Femur (tissue), 1 donor: ENCODE results near the gene AGBL4.

Source experiments
- DNase-seq: peaks from one replicate; pipeline ENCODE4 v3.0.0-alpha.2; 2017

Gene AGBL4

DNA sequence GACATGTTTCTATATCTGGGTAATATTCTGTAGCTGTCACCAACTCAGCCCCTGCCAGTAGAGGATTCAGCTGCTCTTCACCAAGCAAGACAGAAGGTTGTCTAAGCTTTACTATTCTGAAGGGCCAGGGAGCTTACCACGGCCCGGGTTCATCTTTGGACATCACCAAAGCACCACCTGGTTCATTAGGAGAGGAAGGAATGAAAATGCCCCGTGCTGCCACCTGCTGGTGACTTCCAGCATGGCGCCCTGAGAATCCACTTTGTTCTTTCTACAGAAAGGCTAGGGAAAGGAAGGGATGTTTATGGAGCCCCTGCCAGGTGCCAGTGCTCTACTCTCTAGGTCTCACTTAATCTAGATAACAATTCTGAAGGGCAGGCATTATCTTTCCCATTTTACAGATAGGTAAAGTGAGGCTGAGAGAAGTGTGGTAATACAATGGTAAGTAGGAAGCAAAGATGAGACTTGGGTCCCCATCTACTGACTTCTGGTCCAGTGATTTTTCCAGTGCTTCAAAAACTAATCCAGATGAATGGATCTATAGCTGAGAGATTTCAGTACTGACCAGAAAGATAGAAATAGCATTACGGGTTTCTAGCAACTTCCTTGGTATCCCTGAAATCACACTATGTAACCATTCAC is 1326.6 kb downstream of the AGBL4 start:
- DNase-seq = peak; percentile 51

DNA sequence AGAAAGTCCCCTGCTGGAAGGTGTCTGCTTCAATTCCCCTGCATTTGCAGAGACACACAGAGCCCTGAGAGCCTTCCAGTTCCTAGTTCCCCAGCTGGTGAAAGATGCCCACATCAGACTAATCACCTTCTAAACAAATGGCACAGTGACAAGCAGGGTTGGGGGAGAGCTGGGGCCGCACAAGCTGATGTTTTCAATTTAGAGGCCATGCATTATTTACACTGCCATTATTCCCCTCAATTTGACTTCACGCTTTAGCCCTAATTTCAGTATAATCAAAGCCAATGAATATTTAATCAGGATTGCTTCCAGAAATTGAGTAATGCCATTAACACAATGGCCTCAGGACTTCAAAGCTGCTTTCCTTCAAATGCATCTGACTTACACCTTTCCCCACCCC is 1328.6 kb downstream of the AGBL4 start:
- no peak for DNase-seq

DNA sequence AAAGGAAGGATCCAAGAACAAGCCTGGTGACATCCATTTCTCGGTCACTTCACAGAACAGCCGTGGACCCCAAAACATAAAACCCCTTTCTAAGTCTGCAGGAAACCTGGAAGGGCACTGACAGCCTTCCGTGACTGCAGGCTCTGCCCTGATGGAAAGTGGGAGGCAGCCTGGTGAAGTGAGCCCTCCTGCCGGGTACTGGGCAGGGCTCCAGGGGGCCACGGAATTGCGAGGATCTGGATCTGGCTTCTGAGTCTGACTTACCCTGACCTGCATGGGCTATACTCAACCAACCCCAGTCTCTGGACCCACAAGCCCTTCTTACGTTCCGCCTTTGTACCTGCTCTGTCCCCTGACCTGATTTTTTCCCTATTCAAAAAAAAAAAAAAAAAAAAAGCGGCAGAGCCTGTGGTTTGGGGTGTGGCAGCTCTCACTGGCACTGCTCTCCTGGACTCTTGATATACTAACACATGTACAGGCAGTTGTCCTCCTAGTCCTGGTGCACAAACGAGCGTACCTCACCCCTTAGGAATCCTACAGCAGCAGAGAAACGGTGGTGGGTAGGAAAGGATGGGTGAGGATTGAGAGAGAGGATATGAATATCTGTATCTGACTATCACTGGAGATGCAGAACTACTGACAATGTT is 1330.0 kb downstream of the AGBL4 start:
- no peak for DNase-seq

DNA sequence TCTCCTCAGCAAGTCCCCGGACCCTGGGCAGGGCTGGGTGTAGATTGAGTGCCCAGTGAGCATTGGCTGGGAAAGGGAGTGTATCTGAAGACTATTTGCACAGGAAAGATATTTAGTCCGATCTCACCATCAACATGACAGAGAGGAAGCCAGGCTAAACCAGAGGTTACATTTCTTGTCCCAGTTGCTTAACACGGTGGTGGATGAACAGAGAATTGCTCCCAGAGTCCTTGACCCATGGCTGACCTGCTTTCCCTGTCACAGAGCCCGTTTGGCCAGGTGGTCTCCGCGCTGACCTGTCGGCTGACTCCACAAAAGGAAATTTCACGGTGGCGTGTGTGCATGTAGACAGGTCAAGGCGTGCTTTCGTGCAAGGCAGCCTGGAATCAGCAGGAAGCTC is 1330.6 kb downstream of the AGBL4 start:
- DNase-seq = no peak

DNA sequence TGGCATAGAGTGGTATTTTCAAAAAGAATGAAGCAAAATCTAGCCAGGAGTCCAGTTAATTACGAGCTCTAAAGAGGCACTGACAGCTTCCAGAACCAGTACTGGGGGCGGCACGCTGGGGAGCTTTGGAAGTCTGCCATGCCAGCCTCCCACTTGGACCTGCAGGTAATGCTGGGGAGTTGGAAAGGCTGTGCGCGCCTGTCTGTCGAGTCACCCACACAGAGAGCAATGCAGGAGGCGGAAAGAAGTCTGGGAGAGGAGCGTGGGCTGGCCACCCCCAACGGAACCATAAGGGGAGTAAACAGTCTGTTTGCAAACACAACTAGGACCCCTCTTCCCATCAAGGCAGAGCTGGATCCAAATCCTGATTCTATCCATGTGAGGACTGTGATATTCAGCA is 1331.5 kb downstream of the AGBL4 start:
- no peak for DNase-seq

DNA sequence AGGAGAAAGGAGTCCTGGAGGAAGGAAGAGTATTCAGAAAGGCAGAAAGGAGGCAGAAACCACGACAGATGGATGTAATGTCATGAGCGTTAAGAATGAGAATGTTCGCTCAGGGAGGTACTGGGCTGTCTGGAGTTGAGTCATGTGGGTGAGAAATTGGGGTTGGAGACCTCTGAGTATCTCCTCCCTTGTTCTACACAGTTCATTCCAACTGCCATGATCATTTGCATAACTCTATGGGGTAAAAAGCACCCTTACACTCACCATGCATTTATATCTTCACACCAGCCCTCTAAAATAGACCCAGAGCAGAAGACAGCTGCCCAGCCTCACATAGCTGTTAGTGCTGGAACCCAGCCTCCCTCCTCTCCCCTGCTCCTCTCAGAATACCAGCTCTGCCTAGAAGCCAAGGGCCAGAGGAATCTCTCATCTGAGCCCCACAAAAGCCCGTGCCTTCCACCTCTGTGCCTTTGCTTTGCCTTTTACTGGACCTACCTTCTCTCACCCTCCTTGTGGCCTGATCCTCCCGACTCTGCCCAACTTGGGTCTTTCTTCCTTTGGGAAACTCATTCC is 1332.2 kb downstream of the AGBL4 start:
- no peak for DNase-seq

DNA sequence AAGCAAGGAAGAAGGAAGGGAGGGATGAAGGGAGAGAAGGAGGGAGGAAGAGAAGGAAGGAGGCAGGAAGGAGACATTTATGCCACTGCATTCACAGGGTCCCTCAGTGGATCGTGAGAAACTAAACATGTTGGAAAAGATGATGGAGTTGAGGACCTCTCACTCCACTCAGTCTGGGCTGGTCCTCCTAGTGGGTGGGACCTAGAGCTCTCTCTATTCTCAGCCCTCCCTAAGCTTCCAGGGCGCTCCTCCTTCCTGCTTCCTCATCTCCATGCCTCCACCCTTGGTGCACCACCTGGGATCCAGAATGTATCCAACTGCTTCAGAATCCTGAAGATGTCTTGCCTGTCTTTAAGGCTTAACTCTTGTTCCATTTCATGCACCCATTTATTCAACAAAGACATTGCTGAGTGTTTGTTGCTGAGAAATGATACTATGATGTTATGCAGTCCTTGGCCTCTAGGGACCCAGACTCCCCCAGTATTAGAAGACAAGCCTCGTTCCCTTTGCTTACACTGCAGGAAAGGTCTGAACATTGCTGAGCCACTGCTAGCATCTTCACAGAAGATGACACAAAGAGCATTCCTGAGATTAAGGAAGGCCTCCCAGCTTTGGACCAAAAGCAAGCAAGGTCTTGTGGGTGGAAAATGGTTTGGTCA is 1335.5 kb downstream of the AGBL4 start:
- no peak for DNase-seq

DNA sequence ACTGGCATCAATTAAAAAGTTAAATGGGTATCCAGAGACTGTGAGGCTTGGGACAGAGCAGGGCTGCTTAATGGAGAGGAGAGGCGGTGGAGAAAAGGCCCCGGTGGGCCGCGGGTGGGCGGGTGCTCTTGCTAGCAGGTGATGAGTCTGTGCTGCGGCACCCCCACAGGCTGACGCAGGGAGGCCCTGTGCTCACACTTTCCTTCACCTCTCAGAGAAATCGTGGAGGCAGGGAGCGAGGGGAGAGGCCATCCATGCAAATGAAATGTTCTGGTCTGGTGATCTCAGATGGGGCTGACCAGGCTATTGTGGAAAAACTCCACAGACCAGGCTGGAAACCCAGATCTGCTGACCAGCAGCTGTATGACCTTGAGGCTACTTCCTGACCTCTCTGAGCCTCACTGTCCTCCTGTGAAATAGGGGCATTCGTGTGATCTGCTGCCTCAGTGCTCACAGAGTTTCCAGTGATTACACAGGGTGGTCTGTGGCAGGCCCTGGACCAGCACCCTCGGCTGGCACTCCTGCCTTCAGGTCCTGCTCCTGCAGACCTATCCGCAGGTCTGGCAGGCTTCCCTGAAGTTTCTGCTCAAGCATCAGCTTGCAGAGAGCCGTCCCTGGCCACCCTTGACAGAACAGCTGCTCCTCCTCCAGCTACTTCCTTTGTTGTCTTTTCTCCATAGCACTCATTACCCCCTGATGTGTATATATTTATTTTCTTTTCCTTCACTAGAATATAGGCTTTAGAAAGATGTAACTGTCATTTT is 1336.3 kb downstream of the AGBL4 start:
- DNase-seq = no peak

DNA sequence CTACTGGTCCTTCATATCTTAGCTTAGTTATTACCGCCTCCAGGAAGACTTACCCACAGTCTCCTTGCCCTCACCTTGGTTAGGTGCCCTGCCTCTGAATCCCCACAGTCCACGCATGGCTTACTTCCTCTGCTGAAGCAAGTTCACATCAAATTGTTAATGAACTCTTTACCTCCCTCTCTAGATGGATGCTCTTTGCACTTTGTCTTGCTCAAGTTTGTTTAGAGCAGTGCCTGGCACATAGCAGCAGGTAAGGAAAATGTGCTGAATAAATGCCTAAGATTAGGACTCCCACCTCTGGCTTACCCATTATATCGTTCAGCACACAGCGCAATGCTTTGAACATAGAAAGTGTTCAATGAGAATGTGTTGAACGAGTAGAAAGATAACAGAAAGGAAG is 1337.6 kb downstream of the AGBL4 start:
- DNase-seq = no peak

DNA sequence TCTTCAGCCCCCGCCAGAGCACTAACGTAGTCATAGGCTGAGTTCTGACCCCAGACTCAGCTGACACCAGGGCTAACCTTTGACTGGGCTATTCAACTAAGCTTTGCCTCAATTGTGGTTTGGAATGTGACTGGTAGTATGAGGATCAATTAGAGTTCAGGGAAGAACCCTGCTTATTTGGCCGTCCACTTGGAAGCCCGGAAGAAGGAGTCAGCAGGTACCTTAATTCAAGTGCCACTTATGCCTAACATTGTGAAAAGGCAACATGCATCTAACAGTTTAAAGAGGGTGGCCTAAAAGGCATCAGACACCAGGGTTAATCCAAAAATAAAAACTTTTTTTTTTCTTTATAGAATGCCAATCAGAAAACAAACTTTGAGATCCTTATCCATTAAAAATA is 1339.4 kb downstream of the AGBL4 start:
- no peak for DNase-seq

DNA sequence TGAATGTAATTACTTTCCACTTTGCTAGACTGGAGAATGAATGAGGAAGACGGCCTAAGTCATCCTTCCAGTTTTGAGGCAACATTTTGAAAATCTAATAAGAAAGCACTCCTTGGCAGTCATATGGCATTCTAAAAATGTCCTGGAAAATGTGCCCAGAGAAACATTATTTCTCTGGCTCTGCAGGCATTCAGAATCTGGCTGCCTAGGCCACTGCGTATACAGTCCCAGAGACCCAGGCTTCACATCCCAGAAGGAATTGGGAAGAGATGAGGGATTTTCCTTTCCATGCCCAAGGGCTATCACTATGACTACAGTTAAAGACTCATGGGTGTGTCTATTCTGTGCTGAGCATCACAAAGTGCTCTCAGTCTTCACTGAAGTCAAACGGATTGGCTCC is 1339.9 kb downstream of the AGBL4 start:
- peak; percentile 32 for DNase-seq

DNA sequence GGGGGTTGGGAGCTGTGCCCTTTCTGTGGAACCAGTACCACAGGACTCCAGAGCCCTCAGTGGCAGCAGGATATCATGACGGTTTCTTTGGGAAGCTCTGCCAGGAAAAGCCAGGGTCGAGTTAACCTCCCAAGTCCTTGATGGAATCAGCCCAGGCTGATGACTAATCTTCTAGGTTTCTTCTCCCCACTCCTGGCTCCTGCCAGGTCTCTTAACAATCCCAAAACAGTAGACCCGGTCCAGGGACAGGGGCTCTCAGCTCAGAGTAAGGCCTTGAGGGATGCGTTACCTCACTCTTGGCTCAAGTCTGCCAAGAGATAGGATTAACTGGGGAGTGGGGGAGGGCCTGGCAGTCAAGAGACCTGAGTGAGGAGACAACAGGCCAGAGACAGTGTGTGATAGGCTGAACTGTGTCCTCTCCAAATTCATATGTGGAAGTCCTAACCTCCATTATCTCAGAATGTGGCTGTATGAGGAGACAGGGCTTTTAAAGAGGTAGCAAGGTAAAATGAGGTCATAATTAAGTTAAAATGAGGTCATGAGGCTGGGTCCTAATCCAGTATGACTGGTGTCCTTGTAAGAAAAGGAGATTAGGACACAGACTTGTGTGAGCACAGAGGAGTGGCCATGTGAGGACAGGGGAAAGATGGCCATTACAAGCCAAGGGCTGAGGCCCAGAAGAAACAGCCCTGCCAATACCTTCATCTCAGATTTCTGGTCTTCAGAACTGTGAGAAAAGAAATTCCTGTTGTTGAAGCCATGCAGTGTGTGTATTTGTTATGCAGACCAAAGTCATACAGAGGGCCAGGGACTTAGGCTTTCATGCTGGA is 1342.1 kb downstream of the AGBL4 start:
- no peak for DNase-seq

DNA sequence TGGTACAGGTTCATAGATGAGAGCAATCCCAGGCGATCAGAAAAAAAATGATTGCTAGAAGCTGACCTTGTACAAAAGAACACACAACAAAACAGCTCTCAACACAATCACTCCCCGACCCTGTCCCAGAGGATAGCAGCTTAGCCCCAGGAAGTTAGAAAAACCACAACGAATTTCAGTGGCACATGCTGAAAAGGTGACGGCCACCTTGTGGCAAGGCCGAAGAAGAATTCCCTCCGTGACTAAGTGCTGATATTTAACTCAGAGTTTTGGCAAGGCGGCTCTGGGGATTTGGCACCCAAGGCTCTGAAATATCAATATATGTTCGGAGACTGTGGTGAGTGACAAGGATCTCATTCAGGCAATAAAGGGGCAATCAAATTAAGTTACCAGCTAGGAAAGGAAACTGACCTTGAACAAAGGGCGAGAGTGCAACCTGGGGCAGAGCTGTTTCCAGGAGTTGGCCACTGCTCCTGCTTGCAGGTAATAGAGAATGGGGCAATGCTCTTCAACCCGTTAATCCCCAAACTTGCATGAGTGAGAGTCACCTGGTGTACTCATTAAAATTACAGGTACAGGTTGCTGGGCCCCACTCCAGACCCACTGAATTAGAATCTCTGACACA is 1343.2 kb downstream of the AGBL4 start:
- DNase-seq = no peak

DNA sequence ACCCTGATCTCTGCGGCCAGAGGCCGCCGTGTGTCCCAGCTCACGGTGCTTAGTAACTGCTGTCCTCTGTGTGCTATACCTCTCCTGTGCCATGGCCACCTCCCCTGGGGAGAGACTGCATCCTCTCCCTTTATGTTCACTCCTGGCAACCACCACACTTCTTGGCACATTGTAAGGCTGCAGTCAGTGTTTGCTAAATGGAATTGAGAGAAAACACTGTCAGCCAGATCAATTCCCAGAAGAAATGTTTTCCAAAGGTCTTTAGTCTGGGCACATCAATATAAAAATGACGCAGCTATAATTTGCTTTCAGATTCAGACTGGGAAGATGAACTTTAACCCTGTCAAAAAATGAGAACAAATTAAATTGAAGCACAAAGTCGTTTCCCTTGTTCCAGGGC is 1343.9 kb downstream of the AGBL4 start:
- DNase-seq = no peak

DNA sequence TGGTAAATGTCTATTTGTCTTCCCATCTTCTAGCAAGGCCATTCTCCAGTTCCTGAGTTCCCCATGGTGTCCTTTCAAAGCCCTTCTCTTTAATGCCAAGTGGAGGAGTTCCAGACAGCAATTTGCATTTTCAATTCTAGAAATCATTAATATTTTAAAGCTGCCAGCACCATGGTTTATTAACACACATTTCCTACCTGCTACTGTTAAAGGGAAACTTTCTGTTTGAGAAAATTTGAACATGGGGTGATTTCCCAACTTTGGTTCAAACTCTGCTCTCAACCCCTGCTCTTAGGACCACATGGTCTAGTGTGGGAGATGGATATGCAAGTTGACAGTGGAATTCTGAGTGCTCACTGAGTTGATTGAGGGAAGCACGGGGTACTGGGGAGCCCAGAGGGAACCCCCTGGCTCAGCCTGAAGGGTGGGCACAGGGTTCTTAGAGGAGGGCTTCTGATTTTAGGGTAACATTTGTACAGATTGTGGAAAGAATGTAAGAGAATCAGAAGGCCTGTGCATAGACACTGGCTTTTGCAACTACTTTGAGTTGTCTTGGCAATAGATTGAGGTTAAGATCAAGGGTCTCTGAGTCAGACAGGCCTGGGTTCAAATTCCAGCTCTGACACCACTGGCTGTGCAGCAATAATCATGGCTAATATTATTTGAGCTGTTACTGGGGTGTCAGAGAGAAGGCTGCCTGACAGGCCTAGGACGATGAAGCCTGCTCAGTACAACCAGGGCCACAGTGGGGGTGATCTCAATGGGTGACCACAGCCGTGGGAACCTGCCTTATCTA is 1344.8 kb downstream of the AGBL4 start:
- DNase-seq = no peak

DNA sequence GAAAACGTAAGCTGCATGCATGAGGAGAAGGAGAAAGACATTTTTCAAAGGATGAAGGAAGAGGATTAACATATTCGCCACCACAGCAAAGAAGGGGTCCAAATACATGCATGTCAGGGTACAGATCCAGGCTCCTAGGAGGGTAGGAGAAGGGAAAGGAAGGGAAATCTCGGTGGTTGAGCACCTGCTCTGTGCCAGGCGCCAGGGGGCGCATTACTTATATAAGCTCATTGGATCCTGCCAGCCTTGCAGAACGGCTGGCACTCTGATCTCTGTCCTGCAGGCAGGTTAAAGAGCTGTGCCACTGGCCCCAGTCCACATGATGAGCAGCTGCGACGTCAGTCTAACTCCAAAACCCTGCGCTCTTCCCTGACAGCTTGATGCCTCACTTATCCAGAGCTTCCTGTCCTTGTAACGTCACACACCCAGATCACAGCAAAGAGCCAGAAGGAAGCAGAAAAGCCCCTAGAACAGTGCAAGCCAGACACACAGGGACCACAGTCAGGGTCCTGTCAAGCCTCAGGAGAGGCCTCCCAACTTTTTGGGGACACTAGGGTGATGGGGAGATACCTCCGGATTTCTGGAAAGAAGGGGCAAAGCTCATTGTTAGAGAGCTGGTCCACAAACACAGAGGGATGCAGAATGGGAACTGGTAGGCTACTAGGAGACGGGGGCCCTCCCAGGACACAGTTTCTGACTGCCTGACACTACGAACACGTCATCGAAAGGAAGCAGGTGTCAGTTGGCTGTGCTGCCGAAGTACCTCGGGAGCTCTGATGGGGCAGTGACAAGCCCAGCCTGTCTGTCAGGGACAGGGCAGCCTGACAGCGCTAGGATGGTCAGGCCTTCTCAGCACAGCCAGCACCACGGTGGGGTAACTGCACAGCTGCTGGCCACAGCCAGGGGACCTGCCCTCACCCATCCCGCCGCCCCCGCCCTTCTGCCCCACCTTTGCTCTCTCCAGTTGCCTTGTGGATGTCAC is 1346.2 kb downstream of the AGBL4 start:
- DNase-seq = peak; percentile 68

DNA sequence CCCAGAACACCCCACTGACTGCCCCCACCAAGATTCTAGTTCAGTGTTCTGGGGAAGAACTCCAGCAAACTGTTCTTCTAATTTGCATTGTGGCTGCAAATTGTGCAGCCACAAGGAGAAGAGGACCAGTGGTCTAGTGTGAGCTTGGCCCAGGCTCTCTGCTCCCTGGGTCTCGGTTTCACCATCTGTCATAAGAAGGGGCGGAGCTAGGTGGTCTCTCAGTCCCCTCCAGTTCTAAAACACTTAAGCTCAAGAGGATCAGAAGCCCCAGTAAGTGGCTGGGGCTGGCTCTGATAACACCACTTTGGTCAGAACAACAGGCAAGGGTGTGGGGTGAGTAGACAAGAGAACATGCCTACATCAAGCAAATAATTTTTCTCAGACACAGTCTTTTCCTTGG is 1346.9 kb downstream of the AGBL4 start:
- DNase-seq = no peak

DNA sequence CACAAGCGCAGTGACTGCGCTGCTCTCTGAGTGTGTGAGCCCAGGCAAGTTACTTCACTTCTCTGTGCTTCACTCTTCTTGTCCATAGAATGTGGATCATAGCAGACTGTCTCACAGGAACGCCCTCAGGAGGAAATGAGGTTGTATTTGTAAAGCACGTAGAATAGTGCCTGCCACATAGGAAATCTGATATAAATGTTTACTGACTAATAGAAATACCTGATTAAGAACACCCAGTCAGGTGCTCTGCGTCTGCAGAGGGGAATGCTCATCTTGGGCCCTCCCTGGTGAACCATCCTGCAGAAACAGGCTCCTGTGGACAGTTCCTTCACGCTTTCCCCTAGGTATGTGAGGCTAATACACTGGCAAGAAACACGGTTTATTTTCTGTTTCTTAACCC is 1347.4 kb downstream of the AGBL4 start:
- DNase-seq = no peak

DNA sequence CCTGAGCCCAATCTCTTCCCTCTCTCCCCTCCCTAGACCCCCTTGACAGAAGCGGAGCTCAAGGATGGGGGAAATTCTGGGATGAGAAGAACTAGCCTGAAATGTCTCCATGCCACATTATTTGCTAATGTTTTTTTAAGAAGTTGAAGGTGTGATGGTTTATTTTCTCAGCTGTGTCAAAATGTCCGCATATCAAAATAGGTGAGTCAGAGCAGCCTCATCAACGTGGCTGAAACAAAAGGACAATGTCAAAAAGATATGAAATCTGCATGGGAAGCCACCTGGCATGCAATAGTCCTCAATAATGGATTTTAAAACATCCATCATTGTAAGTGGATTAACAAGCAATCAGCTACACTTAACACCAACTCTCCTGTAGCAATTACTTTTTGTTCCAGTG is 1348.5 kb downstream of the AGBL4 start:
- no peak for DNase-seq

DNA sequence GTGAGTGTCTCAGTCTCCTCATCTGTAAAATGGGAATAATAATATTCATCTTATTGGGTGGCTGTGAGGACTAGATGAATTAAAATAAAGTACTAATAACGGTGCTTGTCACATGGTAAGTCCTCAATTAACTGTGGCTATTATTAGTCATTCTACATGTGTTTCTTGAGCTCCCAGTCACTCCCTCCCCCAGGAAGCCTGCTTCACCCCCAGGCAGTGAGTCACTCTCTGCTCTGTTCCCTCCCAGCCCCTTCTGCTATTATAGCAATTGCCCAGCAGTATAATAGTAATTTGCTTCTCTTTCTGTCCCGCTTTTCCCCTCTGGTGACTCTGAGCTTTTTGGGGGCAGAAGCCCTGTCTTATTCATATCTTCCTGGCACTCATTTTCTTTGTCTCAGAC is 1349.1 kb downstream of the AGBL4 start:
- DNase-seq = no peak
